GM10266 (cell line): ENCODE results near the gene GNB1.

Experiments
- DNase-seq: peaks from one replicate; pipeline ENCODE4 v3.0.0; 2012; ENCODE audit errors: extremely low spot score
- CTCF ChIP-seq: IDR thresholded peaks from 2 replicates; pipeline ENCODE4 v1.5.1; 2012; ENCODE audit warnings: mild to moderate bottlenecking, low read depth; ENCODE audit not compliant: control insufficient read depth, insufficient read depth; ENCODE audit errors: missing control alignments

The GNB1 gene

DNA sequence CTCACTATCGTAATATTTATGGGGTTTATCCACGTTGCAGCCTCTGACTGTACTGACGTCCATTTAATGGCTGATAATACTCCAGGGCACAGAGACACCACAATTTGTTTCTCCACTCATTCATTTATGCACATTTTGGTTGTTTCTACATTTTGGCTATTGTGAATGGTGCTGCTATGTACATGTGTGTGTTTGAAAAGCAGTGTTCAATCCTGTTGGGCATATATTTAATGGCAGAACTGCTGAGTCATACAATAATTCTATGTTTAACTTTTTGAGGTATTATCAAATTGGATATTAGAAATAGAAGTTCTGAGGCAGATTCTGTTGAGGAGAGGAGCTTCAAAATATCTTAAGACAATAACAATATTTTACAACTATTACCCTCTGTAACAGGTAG is 73.7 kb downstream of the GNB1 start:
- TF ChIP-seq CTCF = no peak
- DNase-seq = no peak

- TF ChIP-seq CTCF = no peak
- no peak for DNase-seq
Measured at GRCh38 chr1:1815606-1816281, 75.1 kb downstream of the GNB1 start.

- TF ChIP-seq CTCF = no peak
- DNase-seq = no peak
Measured at GRCh38 chr1:1809489-1809888, 81.4 kb downstream of the GNB1 start.

DNA sequence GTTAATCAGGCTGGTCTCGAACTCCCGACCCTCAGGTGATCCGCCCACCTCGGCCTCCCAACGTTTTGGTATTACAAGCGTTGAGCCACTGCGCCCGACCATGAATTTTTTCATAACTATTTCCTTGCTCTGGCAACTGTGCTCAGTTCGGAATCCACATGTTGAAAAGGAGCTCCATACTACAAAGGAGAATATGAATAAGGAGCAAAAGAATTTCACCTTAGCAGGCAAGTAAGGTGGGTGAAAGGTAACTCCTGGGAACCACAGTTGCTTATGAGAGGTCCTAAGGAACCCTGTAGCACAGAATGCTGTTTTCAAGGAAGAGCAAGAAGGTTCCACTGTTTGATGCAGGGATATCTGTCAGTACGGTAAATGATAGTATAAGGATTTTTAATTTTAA is 82.7 kb downstream of the GNB1 start:
- TF ChIP-seq CTCF = no peak
- no peak for DNase-seq

DNA sequence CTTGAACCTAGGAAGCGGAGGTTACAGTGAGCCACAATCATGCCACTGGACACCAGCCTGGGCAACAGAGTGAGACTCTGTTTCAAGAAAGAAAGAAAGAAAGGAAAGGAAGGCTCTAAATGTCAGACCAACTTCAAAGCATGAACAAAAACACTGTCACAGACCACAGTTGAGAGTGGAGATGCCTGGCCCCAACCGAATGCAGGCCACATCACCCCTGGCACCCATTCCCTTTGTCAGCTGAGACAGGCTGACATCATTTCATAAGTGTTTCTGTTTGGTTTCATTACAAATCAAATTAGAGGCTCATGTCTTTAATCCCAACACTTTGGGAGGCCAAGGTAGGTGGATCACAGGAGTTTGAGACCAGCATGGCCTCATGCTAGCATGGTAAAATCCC is 84.0 kb downstream of the GNB1 start:
- DNase-seq = no peak
- no peak for TF ChIP-seq CTCF

DNA sequence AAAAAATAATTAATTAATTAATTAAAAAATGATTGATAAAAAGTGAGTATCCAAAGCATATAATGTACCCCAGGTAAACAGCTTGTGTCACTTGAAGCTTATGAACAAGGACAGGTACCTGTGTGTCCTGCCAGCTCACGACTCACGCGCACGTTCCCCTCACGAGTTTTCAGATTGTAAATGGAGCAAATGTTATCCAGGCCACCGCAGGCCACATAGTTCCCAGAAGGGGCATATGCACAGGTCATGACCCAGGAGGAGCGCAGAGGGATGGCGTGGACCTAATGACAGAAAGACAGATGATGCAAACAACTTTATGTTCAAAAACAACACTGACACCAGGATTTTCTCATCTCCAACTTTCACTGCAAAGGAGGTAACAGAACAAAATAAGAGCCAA is 86.6 kb downstream of the GNB1 start:
- no peak for DNase-seq
- no peak for TF ChIP-seq CTCF

- DNase-seq = no peak
- TF ChIP-seq CTCF = no peak
Measured at GRCh38 chr1:1802871-1803270, 88.0 kb downstream of the GNB1 start.
